ENCODE measurements around the gene PACRG.

Gene PACRG

DNA sequence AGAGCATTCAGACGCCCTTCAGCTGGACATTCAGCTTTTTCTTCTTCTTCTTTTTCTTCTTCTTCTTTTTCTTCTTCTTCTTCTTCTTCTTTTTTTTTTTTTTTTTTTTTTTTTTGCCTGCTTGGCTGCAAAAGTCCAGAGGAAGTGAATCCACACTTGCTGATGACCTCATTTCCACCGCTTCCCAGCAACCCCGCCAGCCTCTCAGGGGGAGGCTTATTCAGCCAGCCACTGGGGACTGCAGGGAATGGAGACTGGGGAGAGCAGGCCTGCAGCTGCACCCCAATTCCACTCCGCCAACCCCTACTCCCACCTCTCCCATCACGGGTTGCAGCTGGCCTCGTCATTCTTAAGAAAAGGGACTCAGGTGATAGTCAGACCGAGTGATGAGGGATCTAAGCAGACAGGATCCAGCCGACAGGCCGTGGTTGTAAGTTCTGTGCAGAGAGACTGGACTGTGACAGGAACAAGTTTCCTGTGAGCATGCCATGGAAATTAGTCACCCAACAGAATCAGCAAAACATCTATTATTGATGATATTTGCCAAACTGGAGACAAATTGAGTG is 627.7 kb downstream of the PACRG start:
- no peak for DNase-seq
- TF ChIP-seq GATA1 (IDR thresholded peaks at IDR 0.05; ENCODE audit: low read depth, low read length) (no peak), POLR2A (IDR thresholded peaks at IDR 0.05; ENCODE audit: low read length) (no peak)

DNA sequence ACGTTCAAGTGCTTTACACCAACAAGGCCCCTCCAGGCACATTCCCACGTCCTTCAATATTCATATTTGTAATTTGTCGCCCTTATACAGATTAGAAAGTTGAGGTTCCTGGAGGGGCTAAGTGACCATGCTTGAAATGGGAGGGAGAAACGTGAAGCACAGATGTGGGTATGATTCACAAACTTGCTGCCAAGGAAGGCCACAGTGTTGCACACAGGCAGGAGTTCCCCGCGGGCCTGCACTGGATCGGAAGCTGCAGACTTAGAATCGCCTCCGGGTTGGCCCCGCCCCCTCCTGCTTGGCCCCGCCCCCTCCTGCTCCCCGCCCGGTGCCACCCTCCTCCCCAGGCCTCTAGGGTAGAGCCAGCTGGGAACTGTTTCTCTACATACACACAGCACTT is 628.5 kb downstream of the PACRG start:
- DNase-seq: peak; percentile 11 to 36
- no peak for TF ChIP-seq GATA1 (IDR thresholded peaks at IDR 0.05; ENCODE audit: low read depth, low read length)
- no peak for TF ChIP-seq POLR2A (IDR thresholded peaks at IDR 0.05; ENCODE audit: low read length)

DNA sequence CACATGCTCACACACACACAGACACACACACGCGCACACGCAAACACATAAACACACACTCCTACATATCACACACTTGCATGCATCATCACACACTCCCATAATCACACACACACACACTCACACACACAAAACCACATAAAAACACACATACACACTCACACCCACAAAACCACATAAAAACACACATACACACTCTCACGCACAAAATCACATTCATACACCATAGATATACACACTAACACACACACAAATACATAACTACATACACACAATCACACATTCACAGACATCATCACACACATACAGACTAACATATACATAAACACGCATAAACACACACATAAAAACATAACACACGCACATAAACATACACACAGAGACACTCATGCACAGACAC is 629.0 kb downstream of the PACRG start:
- DNase-seq: no peak

DNA sequence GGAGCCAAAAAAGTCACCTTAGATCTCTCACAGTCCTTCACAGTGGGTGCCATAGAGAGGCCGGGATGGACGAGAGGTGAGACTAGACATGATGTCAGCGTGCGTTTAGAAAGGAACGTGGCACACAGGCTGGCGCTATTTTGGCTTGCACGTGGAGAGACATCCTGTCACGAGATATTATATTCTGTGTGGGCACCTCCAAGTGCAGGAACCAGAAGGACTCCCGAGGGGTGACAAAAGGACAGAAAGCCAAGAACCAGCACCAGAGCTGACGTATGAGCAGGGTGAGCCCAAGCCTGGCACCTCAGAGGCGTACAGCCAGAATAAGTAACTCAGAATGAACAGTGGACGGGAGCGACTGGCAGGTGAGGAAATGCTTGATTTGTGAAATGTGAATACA is 636.9 kb downstream of the PACRG start:
- DNase-seq: no peak
- TF ChIP-seq POLR2A (IDR thresholded peaks at IDR 0.05; ENCODE audit: low read length): no peak
- TF ChIP-seq GATA1 (IDR thresholded peaks at IDR 0.05; ENCODE audit: low read depth, low read length): no peak

More for the DNA sequence above, 629.0 kb downstream of the PACRG start:
- no peak for TF ChIP-seq GATA1 (IDR thresholded peaks at IDR 0.05; ENCODE audit: low read depth, low read length)
- TF ChIP-seq POLR2A (IDR thresholded peaks at IDR 0.05; ENCODE audit: low read length): no peak
